Motor neuron (in vitro differentiated cells): Measurements from ENCODE around the gene HEPN1. TPM values are rescaled to one million over a fixed set of nuclear protein-coding genes. Genes with fewer than 3 reads are reported as not detected.

Source experiments
- ATAC-seq, 8 experiments: fragments of 200-7000 bp; cut with Tn5 transposase; replicated peaks in 6 of 8; 2 replicates each; pipeline ENCODE4 v1.8.0; 2021; ENCODE audit warnings: mild to moderate bottlenecking in 8 of 8, moderate library complexity in 8 of 8
- H3K27ac ChIP-seq, 2 donors: fragments of 250-450 bp; sonication (Bioruptor Pico); 2 replicates each; pipeline ENCODE4 v1.9.0; 2021; ENCODE audit warnings: antibody characterized with exemption in 2 of 2, mild to moderate bottlenecking in 2 of 2, moderate library complexity in 1 of 2
- H3K4me1 ChIP-seq, 2 donors: fragments of 250-450 bp; sonication (Bioruptor Pico); replicated peaks in 1 of 2; 2 replicates each; pipeline ENCODE4 v1.6.1; 2021; ENCODE audit warnings: antibody characterized with exemption in 2 of 2, mild to moderate bottlenecking in 2 of 2, moderate library complexity in 1 of 2
- H3K4me3 ChIP-seq, 5 donors: fragments of 250-450 bp; sonication (Bioruptor Pico); 2 replicates each; pipeline ENCODE4 v1.9.0; 2021; ENCODE audit warnings: antibody characterized with exemption in 5 of 5, mild to moderate bottlenecking in 5 of 5, moderate library complexity in 4 of 5
- WGBS, 10 experiments: fragments of 450-650 bp; shearing (Covaris generic); methylation state at CpG; one replicate each; pipeline ENCODE4 v1.0.0; 2022; 5-methylcytosine and 5-hydroxymethylcytosine counted together
- in situ Hi-C, 9 experiments: fragments of 400-800 bp; cut with MboI; loops; one replicate each; pipeline ENCODE4 v1.15.0; 2021; ENCODE audit warnings: low sequenced_read_pairs in 9 of 9, low pct_unique_long_range_greater_than_20kb in 2 of 9; ENCODE audit not compliant: unreplicated experiment in 9 of 9
- total RNA-seq, 8 experiments: library from RNA; unstranded; fragments of 300-600 nt; gene quantifications; 2 replicates each; pipeline versions ENCODE4 v1.2.3 to v1.2.4, GENCODE V29; 2022

HEPN1 gene
- total RNA-seq, 8 experiments from 2014 or later = 12.8 TPM; not detected in 7

DNA sequence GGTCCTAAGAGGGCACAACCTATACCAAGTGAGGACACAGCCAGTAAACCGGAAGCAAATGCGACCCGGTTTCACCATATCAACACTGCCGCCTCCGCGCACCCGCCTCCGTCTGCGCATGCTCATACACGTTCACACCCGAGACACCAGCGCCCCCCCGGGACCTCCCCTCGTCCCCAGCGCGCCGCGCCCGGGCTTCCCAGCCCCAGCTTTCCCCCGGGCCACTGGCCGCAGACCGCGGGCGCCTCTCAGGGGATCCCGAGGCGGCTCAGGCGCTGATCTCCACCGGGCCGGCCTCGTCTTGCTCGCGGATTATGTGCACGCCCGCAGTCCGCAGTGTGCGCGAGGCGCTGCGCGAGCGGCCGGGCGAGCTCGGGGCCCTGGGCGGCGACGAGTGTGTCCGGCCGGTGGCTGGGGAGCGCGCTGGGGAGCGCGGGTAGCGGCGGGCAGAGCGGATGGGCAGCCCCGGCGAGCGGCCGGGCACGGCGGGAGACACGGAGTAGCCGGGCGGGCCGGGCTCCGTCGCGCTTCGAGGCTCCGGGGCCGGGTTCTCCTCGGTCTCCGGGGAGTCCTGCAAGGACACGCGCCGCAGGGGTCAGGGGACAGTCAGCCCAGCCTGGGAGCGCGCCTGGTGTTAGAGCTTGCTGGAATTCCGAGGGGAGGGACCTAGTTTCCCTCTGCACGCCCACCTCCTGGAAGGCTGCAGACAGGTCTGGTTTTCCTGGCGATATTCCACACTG lies 2.0 kb downstream of the HEPN1 start:
- Histone ChIP-seq H3K4me1 (peaks cover 0 to 10% of the 10 kb centered on the region in 2 donors), H3K27ac (peak overlapping the region; percentile 25 to 34), H3K4me3 (peak overlapping the region; percentile 23 to 36 (median 33))
- peak; percentile 41 to 88 (median 82) for ATAC-seq
- in situ Hi-C loops = no loop called here
- WGBS, 10 experiments = 0 to 60% (median 5%) methylated on average over 1 to 12 of the region's 82 CpGs; no CpG with 5 or more reads in 7 of the 10 experiments

DNA sequence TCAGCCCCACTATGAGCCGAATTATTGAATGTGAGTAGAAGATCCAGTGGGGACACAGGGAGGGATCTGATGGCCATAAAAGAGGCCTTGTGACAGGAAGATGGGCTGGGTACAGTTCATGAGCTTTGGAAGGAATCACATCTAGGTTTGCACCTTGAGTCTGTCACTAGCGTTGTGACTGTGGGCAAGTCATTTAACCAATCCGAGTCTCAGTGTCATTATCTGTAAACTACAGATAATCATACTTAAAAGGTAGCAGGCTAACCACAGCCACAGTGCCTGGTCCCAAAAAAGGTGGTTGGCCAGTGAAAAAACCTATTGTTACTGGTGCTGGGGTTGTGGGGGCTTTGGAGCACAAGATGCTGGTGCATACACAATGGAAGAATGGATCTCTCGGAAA lies 3.8 kb downstream of the HEPN1 start:
- WGBS, 10 experiments = 80 to 100% (median 92%) methylated on average over 1 to 4 of the region's 4 CpGs; no CpG with 5 or more reads in 2 of the 10 experiments
- Histone ChIP-seq H3K4me3 (no peak overlapping the region), H3K4me1 (peaks cover 0 to 5% of the 10 kb centered on the region in 2 donors), H3K27ac (no peak overlapping the region)
- ATAC-seq = no peak
- in situ Hi-C loops = no loop called here

GRCh38 chr11:124923296-124923695 lies 4.2 kb downstream of the HEPN1 start:
- no peak overlapping the region for H3K27ac ChIP-seq
- H3K4me3 ChIP-seq = no peak overlapping the region
- ATAC-seq = no peak
- H3K4me1 ChIP-seq = peaks cover 0 to 5% of the 10 kb centered on the region in 2 donors
- in situ Hi-C loops = no loop called here

GRCh38 chr11:124928942-124929665 lies 10.1 kb downstream of the HEPN1 start:
- Histone ChIP-seq H3K27ac (no peak overlapping the region), H3K4me3 (no peak overlapping the region), H3K4me1 (no peaks in the 10 kb centered on the region)
- no peak for ATAC-seq
- 11 to 80% (median 45%) methylated on average over 1 to 4 of the region's 4 CpGs; no CpG with 5 or more reads in 2 of the 10 experiments for WGBS, 10 experiments
- in situ Hi-C loops = no loop called here

GRCh38 chr11:124930799-124931198 lies 11.7 kb downstream of the HEPN1 start:
- Histone ChIP-seq H3K4me3 (no peak overlapping the region), H3K4me1 (peaks cover 0 to 8% of the 10 kb centered on the region in 2 donors), H3K27ac (no peak overlapping the region)
- WGBS, 10 experiments = 22 to 87% (median 68%) methylated on average over 2 to 3 of the region's 3 CpGs; no CpG with 5 or more reads in 1 of the 10 experiments
- ATAC-seq = no peak
- in situ Hi-C loops = no loop called here

GRCh38 chr11:124934862-124935547 lies 16.0 kb downstream of the HEPN1 start:
- in situ Hi-C loops = no loop called here
- Histone ChIP-seq H3K4me3 (no peak overlapping the region), H3K27ac (no peak overlapping the region), H3K4me1 (peaks cover 4 to 33% of the 10 kb centered on the region in 2 donors)
- peak in 3 of 8 experiments; percentile 19 to 64 (median 47) for ATAC-seq
- 0 to 95% (median 37%) methylated on average over 1 to 4 of the region's 4 CpGs; no CpG with 5 or more reads in 4 of the 10 experiments for WGBS, 10 experiments

DNA sequence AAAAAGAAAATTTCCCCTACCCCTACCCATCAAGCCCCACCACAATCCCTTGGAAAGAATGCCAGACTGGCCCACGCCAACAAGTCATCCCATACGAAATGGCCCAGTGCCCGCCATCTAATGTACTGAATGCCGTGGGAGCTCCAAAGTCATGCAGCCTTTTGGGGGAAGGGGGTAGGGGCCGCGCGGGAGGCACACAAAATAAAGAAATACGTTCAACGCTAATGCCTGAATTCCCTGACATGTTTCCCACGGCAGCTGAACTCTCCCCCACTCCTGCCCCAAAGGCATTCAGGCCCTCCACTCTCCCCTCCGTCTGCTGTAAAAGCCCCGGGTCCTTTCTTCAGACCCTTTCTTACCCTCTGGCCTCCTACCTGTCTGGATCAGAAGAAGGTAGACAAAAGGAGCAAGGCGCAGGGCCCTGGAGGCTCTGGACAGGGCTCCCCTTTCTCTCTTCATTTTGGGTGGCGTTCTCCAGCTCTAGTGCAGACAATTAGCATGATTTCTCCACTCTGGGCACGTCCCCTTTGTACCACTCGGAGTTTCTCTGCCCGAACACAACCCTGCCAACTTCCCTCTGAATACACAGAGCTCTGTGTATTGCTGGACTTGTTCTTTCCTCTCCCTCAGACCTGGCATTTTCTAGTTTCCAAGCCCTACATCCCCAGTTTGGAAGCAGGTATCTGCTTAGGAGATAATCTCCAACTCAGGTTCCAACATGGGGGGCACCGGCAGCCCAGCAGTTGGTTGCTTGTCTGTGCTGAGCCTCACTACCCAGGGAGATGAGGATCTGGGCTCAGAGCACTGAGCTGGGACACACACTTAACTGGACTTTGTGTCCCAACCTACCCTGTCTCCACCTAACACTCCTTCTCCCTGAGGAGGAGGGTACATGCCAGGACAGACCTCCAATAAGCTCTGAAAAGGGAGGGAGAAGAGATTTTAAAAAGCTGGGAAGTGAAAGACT lies 16.8 kb downstream of the HEPN1 start, which contains the start of gene HEPACAM:
TSS of gene HEPACAM (minus strand) at position 500 of the 967 bp plus-strand sequence. CDS start at position 459, 41 bp downstream.
- Histone ChIP-seq H3K4me1 (peaks cover 4 to 33% of the 10 kb centered on the region in 2 donors), H3K4me3 (no peak within 1 kb of the TSS), H3K27ac (no peak within 1 kb of the TSS)
- WGBS, 10 experiments = 71 to 100% (median 93%) methylated on average over 1 to 9 of the region's 18 CpGs; no CpG with 5 or more reads in 1 of the 10 experiments
- in situ Hi-C loops = no loop called here
- no peak for ATAC-seq

GRCh38 chr11:124937336-124937935 lies 18.4 kb downstream of the HEPN1 start:
- ATAC-seq = peak in 1 of 8 experiments; percentile 19
- no peak overlapping the region for H3K4me3 ChIP-seq
- peaks cover 7 to 39% of the 10 kb centered on the region in 2 donors for H3K4me1 ChIP-seq
- 0 to 100% (median 46%) methylated on average over 1 to 3 of the region's 3 CpGs; no CpG with 5 or more reads in 2 of the 10 experiments for WGBS, 10 experiments
- H3K27ac ChIP-seq = no peak overlapping the region
- in situ Hi-C loops = no loop called here

DNA sequence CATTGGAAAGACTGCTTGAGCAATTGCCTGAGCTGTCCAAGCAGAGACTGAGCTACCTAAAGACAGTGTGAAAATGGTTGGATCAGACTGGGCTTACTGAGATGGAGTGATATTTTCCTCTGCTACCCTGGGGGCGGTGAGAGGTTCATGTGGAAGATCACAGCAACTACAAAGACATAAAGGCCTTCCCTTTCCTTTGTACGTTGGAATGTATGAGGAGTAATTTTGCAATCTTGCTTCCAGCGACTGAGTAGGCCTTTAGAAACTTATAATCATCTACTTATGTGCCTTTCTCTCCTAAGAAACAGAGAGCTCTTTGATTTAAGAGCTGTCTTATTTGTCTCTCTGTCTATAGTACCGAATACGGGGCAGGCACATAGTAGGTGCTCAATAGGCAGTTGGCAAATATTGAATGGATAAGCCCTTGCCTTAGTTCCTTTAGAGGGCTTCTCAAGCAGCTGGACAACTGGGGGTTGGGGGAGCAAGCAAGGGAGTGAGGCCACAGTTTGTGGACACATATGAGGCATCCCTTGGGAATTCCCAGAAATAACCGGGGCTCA lies 19.2 kb downstream of the HEPN1 start:
- peaks cover 16 to 47% of the 10 kb centered on the region in 2 donors for H3K4me1 ChIP-seq
- H3K4me3 ChIP-seq = no peak overlapping the region
- in situ Hi-C loops = no loop called here
- 4 to 100% (median 64%) methylated on average over 1 to 6 of the region's 6 CpGs for whole genome bisulfite sequencing, 10 experiments
- ATAC-seq = no peak
- H3K27ac ChIP-seq = no peak overlapping the region

GRCh38 chr11:124938970-124939369 lies 19.9 kb downstream of the HEPN1 start:
- Histone ChIP-seq H3K4me1 (peaks cover 23 to 54% of the 10 kb centered on the region in 2 donors), H3K4me3 (no peak overlapping the region), H3K27ac (peak overlapping the region in 1 of 2 donors; percentile 13)
- in situ Hi-C loops = no loop called here
- ATAC-seq = peak in 3 of 8 experiments; percentile 32 to 42 (median 39)
- WGBS, 10 experiments = 17 to 100% (median 82%) methylated on average over 1 to 5 of the region's 6 CpGs; no CpG with 5 or more reads in 2 of the 10 experiments

GRCh38 chr11:124941703-124942102 lies 22.7 kb downstream of the HEPN1 start:
- Histone ChIP-seq H3K4me1 (peaks cover 24 to 50% of the 10 kb centered on the region in 2 donors), H3K27ac (no peak overlapping the region), H3K4me3 (no peak overlapping the region)
- in situ Hi-C loops = no loop called here
- 50 to 100% (median 100%) methylated on average over 1 of the region's 1 CpG; no CpG with 5 or more reads in 4 of the 10 experiments for WGBS, 10 experiments
- ATAC-seq = no peak
